OCI-M2 (cell line): ENCODE data around the gene UBE2L3.
"Not testable (repeated sequence)": the region's sequence is repeated elsewhere in the genome, so short reads cannot be mapped to it uniquely, and the experiment has no call there.

Source experiments
- DNase-seq: peaks from one replicate; lab custom pipeline; 2025; ENCODE audit not compliant: unreplicated experiment; lab: John Stamatoyannopoulos, UW

UBE2L3 gene

GRCh38 chr22:21567456-21568346 lies at the start of gene UBE2L3:
Gene UBE2L3 (plus strand): TSS chr22:21567714. CDS start chr22:21567745, 31 bp downstream.
- DNase-seq = no peak

DNA sequence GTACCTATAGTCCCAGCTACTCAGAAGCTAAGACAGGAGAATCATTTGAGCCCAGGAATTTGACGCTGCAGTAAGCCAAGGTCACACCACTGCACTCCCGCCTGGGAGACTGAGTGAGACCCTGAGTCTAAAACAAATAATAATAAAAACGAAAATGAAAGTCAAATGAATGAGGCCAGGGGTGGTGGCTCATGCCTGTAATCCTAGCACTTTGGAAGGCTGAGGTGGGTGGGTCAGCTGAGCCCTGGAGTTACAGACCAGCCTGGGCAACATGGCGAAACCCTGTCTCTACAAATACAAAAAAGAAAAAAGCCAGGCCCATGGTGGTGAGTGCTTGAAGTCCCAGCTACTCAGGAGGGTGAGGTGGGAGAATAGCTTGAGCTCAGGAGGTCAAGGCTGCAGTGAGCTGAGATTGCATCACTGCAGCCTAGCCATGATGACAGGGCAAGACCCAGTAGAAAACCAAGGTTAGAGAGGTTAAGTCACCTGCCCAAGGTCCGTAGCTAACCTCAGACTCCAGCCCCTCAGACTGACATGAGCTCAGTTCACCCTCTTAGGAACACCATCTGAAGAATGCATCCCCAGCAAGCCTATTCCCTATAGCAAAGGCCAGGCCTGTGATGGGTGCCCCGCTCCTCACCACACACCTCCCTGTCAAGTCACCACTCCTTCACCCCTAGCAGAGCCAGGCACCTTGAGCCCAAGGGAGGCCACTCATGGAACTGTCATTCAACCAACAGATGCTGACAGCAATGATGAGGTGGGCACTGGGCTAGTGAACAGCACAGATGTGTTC lies 40.6 kb upstream of the UBE2L3 start:
- not testable (repeated sequence) for DNase-seq

DNA sequence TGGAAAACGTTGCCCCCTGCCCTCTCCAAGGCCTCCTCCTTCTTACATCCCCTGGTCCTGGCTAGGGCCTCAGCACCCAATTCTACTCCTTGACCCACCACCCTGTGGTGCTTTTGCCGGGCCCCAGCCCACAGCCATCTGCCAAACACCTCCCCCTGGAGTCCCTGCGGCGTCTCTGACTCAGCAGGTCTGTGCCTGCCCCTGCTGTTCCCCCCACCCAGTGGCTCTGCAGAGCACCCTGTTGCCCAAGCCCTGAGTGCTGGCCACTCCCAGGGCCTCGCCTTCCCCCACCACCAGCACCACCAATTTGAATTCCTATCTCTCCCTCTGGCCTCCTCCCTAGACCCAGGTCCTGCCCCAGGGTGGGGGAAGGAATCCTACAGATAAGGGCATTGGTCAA lies 36.0 kb upstream of the UBE2L3 start:
- not testable (repeated sequence) for DNase-seq

DNA sequence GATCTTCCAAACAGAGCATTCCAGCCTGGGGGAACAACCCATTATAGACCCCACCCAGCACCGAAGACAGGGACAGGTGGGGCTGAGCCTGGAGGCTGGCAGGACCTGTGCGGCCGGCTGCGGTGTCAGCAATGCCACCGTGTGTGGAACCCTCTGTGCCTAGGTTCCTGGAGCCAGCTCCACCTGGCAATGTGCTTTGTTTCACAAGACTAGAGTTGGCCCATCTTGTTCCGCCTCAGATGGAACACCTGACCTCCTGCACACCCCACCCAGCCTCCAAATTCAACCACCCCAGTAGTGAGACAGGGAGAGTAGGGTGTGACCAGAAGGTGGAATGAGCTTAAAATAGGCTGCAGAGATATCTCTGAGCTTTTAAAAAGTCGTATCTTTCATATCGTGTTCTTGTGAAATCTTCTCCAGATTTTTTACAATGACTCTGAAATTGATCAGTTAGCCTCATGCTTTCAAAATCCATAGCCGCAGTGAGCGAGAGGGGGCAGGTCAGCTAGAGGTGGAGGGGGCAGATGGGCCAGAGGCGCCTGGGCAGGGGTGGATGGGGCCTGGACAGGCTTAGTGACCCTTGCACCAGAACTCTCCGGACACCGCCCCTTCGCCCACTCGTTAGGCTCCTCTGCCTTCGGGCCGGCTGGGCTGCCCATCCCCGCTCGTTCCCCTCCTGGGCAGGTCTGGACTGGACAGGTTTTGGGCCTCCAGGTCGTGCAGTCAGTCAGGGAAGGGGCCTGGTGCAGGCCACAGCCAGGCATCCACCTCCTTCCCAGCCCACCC lies 34.5 kb upstream of the UBE2L3 start:
- not testable (repeated sequence) for DNase-seq

- DNase-seq = not testable (repeated sequence)
Observed at GRCh38 chr22:21539862-21540261, 27.7 kb upstream of the UBE2L3 start.

- not testable (repeated sequence) for DNase-seq
Observed at GRCh38 chr22:21544432-21545322, 22.8 kb upstream of the UBE2L3 start.

DNA sequence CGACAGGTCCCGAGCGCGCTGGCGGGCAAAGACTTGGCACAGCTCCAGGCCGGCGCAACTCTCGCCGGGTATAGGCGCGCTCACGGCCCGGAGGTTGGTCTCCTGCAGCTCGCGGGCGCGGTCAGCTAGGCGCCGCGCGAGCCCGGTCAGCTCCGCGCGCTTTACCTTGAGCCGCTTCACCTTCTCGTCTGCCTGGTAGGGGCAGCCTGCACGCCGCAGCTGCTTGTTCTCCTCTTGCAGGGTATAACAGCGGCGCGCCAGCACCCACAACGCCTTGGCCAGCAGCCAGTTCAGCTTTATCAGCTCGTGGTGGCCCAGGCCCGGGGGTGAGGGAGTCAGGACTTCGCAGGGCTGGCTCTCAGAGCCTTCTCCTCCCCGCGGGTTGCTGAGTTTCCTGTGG lies 18.0 kb upstream of the UBE2L3 start:
- DNase-seq = not testable (repeated sequence)

- DNase-seq = not testable (repeated sequence)
Observed at GRCh38 chr22:21550008-21550677, 17.4 kb upstream of the UBE2L3 start.

DNA sequence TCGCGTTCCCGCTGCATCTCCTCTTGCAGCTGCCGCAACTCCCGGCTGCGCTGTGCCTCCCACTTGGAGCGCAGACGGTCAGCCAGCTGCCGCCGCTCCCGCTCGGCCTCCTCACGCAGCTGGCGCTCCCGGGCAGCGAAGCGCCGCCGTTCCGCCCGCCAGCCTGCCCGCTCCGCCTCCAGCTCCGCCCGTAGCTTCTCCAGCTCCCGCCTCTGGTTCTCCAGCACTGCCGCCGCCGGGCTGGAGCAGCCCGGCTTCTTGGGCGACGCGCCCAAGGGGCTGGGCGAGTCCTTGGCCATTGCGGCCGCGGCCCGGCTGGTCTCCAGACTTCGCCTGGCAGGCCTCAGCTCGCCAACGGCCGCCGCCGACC lies 16.9 kb upstream of the UBE2L3 start:
- DNase-seq = not testable (repeated sequence)

- not testable (repeated sequence) for DNase-seq
Observed at GRCh38 chr22:21551361-21551760, 16.2 kb upstream of the UBE2L3 start, which contains the start of gene RIMBP3C. Gene RIMBP3C (minus strand): TSS chr22:21551461. CDS start chr22:21550976, 485 bp downstream.

DNA sequence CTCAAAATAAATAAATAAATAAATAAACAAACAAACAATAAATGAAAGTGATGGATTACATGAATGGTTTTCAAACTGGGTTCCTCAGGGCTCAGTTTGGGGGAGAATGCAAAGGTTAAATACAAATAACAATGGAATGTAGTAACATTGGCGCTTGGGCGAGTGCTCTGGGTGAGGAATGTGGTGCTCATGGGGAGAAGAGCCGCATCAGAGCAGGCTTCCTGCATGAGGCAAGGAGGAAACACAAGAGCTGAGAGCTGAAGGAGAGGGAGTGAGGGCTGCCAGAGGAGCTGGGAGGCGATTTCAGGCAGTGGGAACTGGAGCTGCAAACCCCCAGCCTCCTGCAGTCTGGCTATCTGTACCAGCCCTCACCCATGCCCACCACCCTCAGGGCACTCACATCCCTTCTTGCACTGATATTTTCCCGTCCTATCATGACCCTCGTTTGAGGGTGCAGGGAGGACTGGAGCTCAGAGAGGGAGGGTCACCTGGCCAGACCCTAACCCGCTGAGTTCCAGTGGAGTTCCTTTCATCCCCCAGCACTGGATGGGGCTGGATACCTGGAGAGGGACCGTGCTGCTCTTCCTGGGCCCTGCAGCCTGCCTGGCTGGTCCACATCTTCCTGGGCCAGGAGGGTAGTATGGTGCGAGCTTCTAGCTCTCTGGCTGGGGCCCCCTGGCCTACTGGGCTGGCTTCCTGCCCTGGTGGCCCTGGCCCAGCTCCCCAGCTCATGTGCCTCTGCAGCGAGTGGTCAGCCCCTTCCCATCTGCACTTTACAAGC lies 8.0 kb upstream of the UBE2L3 start:
- DNase-seq = not testable (repeated sequence)

GRCh38 chr22:21560657-21561056 lies 6.9 kb upstream of the UBE2L3 start:
- DNase-seq = not testable (repeated sequence)

- DNase-seq = no peak
Observed at GRCh38 chr22:21563912-21564311, 3.6 kb upstream of the UBE2L3 start.

GRCh38 chr22:21564411-21564810 lies 3.1 kb upstream of the UBE2L3 start:
- DNase-seq = no peak

DNA sequence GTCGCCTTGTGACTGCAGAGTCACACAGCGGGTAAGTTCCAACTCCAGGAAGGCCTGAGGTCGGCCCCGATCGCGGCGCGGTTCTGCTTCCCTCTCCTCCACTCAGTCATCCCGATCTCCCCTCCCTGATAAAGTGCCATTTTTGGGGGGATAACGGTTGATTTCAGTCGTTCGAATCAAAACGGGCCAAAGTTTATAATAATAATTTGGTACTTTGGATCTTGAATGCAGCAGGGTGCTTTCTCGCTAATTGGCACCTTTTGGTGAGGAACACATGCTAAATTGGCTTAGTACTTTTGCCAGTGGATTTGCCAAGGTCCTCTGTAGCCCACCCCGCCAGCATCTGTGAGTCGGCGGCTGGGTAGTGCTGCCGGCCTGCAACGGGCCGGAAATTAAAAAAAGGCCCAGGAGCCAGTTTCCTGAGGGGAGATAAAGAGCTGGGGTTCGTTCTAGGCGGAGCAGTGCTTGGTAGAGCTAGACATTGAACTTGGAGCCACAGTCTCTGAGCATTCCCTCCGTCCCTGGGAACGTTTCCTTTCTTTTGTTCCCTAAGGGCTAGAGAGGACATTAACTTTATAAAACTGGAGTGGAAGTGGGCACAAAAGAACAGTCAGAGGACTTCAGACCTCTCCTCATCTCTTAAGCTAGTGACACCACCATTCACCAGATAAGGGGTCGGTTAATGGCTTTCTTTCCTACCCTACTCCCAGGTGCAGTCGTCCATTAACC lies 997 bp downstream of the UBE2L3 start:
- no peak for DNase-seq

- DNase-seq = not testable (repeated sequence)
Observed at GRCh38 chr22:21569076-21569427, 1.5 kb downstream of the UBE2L3 start.

GRCh38 chr22:21569459-21570170 lies 2.1 kb downstream of the UBE2L3 start:
- no peak for DNase-seq
